Measurements from ENCODE around the gene EZH2.
A peak's percentile ranks its signal among the peaks of the same experiment; 100 is the strongest.

Gene EZH2

GRCh38 chr7:148804343-148805235, 79.5 kb downstream of the EZH2 start:
- DNase-seq = no peak

GRCh38 chr7:148803094-148803493, 81.0 kb downstream of the EZH2 start:
- no peak for DNase-seq

GRCh38 chr7:148802101-148802493, 82.0 kb downstream of the EZH2 start:
- no peak for DNase-seq

GRCh38 chr7:148800677-148801076, 83.4 kb downstream of the EZH2 start:
- no peak for DNase-seq

GRCh38 chr7:148799893-148800555, 84.1 kb downstream of the EZH2 start:
- no peak for DNase-seq

GRCh38 chr7:148796841-148797240, 87.2 kb downstream of the EZH2 start:
- no peak for DNase-seq

- DNase-seq = no peak
Measured at GRCh38 chr7:148794476-148794875, 89.6 kb downstream of the EZH2 start.

- no peak for DNase-seq
Measured at GRCh38 chr7:148793590-148793989, 90.5 kb downstream of the EZH2 start.

GRCh38 chr7:148791546-148791945, 92.5 kb downstream of the EZH2 start:
- no peak for DNase-seq

- DNase-seq = no peak
Measured at GRCh38 chr7:148790850-148791249, 93.2 kb downstream of the EZH2 start.

GRCh38 chr7:148790131-148790726, 93.9 kb downstream of the EZH2 start:
- no peak for DNase-seq

GRCh38 chr7:148789220-148789619, 94.9 kb downstream of the EZH2 start:
- no peak for DNase-seq

- DNase-seq = no peak
Measured at GRCh38 chr7:148787571-148788295, 96.4 kb downstream of the EZH2 start.

GRCh38 chr7:148783801-148784527, 100.1 kb downstream of the EZH2 start:
- DNase-seq = no peak

- no peak for DNase-seq
Measured at GRCh38 chr7:148782757-148783456, 101.2 kb downstream of the EZH2 start.

- DNase-seq = no peak
Measured at GRCh38 chr7:148774471-148774870, 109.6 kb downstream of the EZH2 start.

- peak; percentile 30 for DNase-seq
Measured at GRCh38 chr7:148773334-148773733, 110.8 kb downstream of the EZH2 start.

- DNase-seq = no peak
Measured at GRCh38 chr7:148772297-148773089, 111.6 kb downstream of the EZH2 start.

- DNase-seq = no peak
Measured at GRCh38 chr7:148770004-148770403, 114.1 kb downstream of the EZH2 start.

- no peak for DNase-seq
Measured at GRCh38 chr7:148763622-148764021, 120.5 kb downstream of the EZH2 start.

Measured in activated T-cell treated with anti-CD3 and anti-CD28 coated beads, Interleukin-2, amount 50 U/mL, for 1 hour (primary cell).